Islet precursor cell (in vitro differentiated cells): ENCODE measurements around the gene ATP2A2.

Experiments
- DNase-seq: peaks from one replicate; pipeline ENCODE4 v3.0.0-alpha.2; 2018

Gene ATP2A2

GRCh38 chr12:110262442-110263388 lies 18.3 kb upstream of the ATP2A2 start:
- no peak for DNase-seq

GRCh38 chr12:110266381-110266960 lies 14.6 kb upstream of the ATP2A2 start:
- no peak for DNase-seq

- DNase-seq, result no peak
Observed at GRCh38 chr12:110266980-110267620, 13.9 kb upstream of the ATP2A2 start.

- DNase-seq, result peak; percentile 93
Observed at GRCh38 chr12:110269622-110270124, 11.4 kb upstream of the ATP2A2 start.

- DNase-seq, result peak; percentile 52
Observed at GRCh38 chr12:110270125-110270962, 10.7 kb upstream of the ATP2A2 start.

GRCh38 chr12:110271015-110271414 lies 10.0 kb upstream of the ATP2A2 start:
- DNase-seq, result no peak

GRCh38 chr12:110277530-110278254 lies 3.4 kb upstream of the ATP2A2 start:
- no peak for DNase-seq

- DNase-seq, result no peak
Observed at GRCh38 chr12:110278255-110278536, 2.9 kb upstream of the ATP2A2 start.

- no peak for DNase-seq
Observed at GRCh38 chr12:110279566-110280375, 1.3 kb upstream of the ATP2A2 start.

- peak; percentile 80 for DNase-seq
Observed at GRCh38 chr12:110280392-110280778, 662 bp upstream of the ATP2A2 start.

GRCh38 chr12:110281549-110282299 lies 677 bp downstream of the ATP2A2 start:
- DNase-seq, result peak; percentile 92

GRCh38 chr12:110282300-110282860 lies 1.3 kb downstream of the ATP2A2 start:
- DNase-seq, result no peak

- DNase-seq, result no peak
Observed at GRCh38 chr12:110282956-110283817, 2.1 kb downstream of the ATP2A2 start.

- no peak for DNase-seq
Observed at GRCh38 chr12:110284597-110284996, 3.5 kb downstream of the ATP2A2 start.

- no peak for DNase-seq
Observed at GRCh38 chr12:110286623-110287022, 5.6 kb downstream of the ATP2A2 start.

GRCh38 chr12:110287986-110288385 lies 6.9 kb downstream of the ATP2A2 start:
- no peak for DNase-seq

GRCh38 chr12:110289044-110289710 lies 8.1 kb downstream of the ATP2A2 start:
- no peak for DNase-seq

GRCh38 chr12:110289711-110290078 lies 8.6 kb downstream of the ATP2A2 start:
- no peak for DNase-seq
